Measurements from ENCODE around the gene RIC8B.

Gene RIC8B

DNA sequence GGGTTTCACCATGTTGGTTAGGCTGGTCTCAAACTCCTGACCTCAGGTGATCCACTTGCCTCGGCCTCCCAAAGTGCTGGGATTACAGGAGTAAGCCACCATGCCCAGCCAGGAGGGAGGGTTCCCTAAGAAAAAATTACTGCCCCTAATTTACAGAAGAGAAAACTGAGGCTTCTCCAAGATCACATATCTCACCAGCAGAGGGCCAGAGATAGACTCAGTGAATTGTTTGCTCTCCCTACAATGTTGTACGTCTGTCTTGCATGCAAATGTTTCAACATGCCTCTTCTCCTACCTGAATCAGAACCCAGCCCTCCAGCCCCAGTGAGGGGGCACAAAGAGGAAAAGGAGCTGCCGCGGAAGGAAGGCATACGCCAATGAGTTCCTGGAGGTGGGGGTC is 132.9 kb downstream of the RIC8B start:
- DNase-seq (ENCODE audit: low read depth) = no peak
- no peak overlapping the region for H3K4me3 ChIP-seq (ENCODE audit: low read depth, low read length)
- TF ChIP-seq, protein P1, sequence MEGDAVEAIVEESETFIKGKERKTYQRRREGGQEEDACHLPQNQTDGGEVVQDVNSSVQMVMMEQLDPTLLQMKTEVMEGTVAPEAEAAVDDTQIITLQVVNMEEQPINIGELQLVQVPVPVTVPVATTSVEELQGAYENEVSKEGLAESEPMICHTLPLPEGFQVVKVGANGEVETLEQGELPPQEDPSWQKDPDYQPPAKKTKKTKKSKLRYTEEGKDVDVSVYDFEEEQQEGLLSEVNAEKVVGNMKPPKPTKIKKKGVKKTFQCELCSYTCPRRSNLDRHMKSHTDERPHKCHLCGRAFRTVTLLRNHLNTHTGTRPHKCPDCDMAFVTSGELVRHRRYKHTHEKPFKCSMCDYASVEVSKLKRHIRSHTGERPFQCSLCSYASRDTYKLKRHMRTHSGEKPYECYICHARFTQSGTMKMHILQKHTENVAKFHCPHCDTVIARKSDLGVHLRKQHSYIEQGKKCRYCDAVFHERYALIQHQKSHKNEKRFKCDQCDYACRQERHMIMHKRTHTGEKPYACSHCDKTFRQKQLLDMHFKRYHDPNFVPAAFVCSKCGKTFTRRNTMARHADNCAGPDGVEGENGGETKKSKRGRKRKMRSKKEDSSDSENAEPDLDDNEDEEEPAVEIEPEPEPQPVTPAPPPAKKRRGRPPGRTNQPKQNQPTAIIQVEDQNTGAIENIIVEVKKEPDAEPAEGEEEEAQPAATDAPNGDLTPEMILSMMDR (conservative IDR thresholded peaks at IDR 0.05; ENCODE audit: low read depth, low read length) = peak; percentile 6

DNA sequence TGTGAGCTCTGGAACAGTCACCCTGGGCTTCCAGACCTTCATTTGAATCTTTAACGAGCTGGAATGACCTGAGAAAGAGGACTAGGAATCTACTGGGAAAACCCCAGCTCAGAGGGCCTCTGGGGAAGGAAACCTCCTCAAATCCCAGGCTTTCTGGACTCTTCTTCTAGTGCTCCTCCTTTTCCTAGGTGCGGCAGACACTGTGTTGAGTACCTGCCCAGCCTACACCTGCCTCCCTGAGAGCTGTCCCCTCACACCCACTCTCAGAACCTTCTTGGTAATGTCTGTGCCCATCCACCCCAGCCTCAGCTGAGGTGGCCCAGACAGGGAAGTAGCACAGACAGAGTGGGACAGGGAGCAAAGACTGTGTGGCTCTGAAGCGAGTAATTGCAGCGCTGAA is 133.4 kb downstream of the RIC8B start:
- no peak for DNase-seq (ENCODE audit: low read depth)
- TF ChIP-seq, protein P1 (conservative IDR thresholded peaks at IDR 0.05; ENCODE audit: low read depth, low read length) = no peak
- H3K4me3 ChIP-seq (ENCODE audit: low read depth, low read length) = no peak overlapping the region

DNA sequence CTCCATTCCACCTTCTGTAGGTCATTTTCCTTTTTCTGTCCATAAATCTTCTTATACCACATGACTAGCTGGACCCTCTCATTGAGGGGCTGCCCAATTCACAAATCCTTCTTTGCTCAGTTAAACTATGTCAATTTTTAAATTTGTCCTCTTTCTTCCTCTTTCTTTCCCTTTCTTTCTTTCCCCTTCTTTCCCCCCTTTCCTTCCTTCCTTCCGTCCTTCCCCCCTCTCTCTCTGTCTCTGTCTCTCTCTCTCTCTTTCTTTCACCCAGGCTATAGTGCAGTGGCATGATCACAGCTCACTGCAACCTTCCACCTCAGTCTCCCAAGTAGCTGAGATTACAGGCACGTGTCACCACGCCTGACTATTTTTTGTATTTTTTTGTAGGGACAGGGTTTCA is 134.1 kb downstream of the RIC8B start:
- no peak for DNase-seq (ENCODE audit: low read depth)
- TF ChIP-seq, protein P1 (conservative IDR thresholded peaks at IDR 0.05; ENCODE audit: low read depth, low read length) = no peak
- no peak overlapping the region for H3K4me3 ChIP-seq (ENCODE audit: low read depth, low read length)

DNA sequence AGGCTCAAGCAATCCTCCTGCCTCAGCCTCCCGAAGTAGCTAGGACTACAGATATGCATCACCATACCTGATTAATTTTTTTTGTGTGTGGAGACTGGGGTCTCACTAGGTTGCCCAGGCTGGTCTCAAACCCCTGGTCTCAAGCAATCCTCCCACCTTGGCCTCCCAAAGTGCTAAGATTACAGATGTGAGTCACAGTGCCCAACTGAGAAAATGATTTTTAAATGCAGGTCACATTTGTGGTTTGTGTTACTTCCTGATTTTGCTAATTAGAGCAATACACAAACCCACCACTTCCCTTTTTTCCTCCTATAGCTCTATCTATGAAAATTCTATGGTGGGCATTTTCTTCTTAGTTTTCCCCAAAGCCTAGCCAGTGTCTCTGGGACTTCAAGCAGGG is 135.7 kb downstream of the RIC8B start:
- TF ChIP-seq, protein P1 (conservative IDR thresholded peaks at IDR 0.05; ENCODE audit: low read depth, low read length) = no peak
- no peak overlapping the region for H3K4me3 ChIP-seq (ENCODE audit: low read depth, low read length)
- DNase-seq (ENCODE audit: low read depth) = no peak

DNA sequence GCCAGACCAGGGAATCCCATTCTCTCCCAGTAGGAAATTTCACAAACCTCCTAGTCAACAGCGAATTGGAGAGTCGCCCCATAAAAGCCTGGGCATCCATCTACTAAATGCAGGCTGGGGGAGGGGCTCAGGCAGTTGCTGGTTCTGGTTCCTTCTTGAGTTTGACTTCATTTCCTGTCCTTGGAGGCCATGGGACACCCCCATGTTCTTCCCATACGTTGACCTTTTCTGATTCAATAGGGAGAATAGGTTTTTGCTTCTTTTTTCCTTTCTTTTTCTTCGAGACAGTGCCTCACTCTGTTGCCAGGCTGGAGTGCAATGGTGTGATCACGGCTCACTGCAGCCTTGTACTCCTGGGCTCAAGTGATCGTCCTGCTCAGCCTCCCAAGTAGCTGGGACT is 137.1 kb downstream of the RIC8B start:
- no peak overlapping the region for H3K4me3 ChIP-seq (ENCODE audit: low read depth, low read length)
- TF ChIP-seq, protein P1 (conservative IDR thresholded peaks at IDR 0.05; ENCODE audit: low read depth, low read length) = no peak
- DNase-seq (ENCODE audit: low read depth) = no peak

DNA sequence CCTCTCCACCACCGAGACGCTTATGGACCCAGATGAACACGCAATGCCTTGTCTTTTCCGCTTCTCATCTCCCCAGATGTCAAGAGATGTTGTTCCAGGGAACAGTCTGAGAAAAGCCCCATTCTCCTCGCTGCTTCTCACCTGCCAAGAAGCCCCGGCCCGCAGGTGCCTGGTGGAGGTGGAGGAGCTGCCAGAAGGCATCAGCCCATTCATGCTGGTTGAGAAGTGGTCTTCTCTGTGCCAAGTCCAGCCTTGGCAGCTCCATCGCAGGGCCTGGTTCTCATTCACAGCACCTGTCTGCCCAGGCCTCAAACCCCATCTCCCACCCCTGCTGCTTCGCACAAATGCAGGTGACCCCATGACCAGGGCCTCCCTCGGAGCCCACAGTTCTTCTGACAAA is 139.0 kb downstream of the RIC8B start:
- H3K4me3 ChIP-seq (ENCODE audit: low read depth, low read length) = no peak overlapping the region
- DNase-seq (ENCODE audit: low read depth) = no peak
- TF ChIP-seq, protein P1 (conservative IDR thresholded peaks at IDR 0.05; ENCODE audit: low read depth, low read length) = no peak

DNA sequence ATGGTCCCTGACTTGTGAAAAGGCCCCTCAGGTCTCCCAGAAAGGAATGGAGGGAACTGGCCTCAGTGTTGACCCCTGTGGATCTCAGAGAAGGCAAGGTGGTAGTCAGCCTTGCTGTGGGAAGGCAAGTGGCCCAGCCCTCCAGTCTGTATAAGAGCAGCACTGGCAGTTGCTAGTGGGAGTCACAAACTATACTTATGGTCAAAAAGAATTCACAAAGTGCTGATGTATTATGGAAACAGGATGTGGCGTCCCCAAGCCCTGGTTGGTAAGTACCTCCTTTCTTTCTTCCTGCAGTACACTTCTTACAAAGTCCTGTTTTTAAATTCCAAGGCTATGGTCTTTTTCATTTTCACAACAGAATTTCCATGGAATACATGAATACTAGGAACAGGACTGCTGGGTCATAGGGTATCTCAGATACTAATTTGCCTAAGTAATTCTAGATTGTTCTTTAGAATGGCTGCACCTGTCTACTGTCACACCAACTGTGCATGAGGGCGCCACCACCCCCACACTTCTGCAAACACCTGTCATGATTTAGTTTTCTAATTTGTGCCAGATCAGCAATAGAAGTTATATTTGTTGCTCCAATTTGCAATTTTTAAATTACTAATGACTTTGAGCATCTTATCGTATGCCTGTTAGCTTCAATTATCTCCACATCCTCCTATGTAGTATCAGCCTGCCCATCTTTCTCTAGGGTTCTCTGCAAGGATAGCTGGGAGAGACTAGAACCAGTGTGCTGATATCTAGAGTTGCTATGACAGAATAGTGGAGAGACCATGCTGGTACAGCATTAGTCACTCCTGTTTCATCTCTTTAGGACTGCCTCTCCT is 140.5 kb downstream of the RIC8B start:
- TF ChIP-seq, protein P1 (conservative IDR thresholded peaks at IDR 0.05; ENCODE audit: low read depth, low read length) = no peak
- H3K4me3 ChIP-seq (ENCODE audit: low read depth, low read length) = no peak overlapping the region
- DNase-seq (ENCODE audit: low read depth) = no peak

All from choroid plexus epithelial cell (primary cell).